Measurements from ENCODE around the gene RBM38. TPM values are rescaled to one million over a fixed set of nuclear protein-coding genes. Genes with fewer than 3 reads are reported as not detected.
A peak's percentile ranks its signal among the peaks of the same experiment; 100 is the strongest.

RBM38 gene
- total RNA-seq, 1 experiment from 2014 or later = 14.6 TPM

GRCh38 chr20:57451431-57451794 is 60.2 kb downstream of the RBM38 start:
- DNase-seq (ENCODE audit: low read depth) = no peak

DNA sequence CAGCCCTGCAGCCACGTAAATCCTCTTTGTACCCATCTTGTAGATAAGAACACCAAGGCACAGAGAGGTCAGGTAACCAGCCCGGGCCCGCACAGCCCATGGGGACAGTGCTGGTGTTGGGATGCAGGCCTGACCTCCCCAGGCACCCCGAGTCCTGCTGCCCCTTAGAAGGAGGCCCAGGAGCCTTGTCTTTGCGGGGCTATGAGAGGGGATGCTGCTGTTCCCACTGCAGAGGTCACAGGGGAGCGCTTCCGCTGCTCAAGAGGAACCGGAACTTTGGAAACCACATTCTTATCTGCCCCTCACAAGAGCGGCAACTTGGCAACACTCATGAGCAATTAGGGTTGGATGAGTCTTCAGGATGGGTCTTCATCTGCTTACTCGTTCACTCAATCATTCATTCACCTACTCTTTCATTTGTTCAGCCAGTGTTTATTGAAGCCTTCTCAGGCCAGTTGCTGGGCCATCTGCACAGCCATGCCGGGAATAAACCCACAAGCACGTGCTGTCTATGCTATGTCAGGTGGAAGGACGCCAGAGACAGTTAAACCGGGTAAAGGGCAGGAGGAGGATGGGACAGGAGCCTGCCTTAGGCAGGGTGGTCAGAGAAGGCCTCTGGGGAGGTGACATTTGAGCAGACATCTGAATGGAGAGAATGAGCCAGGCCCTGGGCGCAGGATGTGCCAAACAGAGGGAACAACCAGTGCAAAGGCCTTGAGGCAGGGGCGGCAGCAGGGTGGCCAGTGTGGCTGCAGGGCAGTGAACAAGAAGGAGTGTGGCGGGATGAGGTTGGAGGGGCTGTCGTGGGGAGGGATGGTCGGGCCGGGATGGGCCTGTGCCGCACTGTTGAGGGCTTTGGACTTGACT is 60.8 kb downstream of the RBM38 start:
- peak; percentile 41 for DNase-seq (ENCODE audit: low read depth)

DNA sequence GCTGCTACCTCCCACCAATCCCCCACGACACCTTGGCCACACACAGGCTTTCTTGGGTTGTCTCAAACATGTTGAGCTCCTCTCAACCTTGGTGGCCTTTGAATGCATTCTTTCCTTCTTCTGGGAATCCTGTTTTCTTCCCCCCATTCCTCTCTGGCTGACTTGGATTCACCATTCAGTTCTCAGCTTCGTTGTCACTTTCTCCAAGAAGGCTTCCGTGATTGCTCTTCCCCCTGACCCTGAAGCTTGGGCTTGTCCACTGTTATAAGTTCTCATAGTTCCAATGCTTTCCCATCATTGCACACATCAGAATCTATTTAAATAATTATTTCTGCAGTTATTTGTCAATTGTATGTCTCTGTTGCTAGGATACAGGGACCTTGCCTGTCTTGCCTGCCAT is 64.2 kb downstream of the RBM38 start:
- DNase-seq (ENCODE audit: low read depth) = no peak

DNA sequence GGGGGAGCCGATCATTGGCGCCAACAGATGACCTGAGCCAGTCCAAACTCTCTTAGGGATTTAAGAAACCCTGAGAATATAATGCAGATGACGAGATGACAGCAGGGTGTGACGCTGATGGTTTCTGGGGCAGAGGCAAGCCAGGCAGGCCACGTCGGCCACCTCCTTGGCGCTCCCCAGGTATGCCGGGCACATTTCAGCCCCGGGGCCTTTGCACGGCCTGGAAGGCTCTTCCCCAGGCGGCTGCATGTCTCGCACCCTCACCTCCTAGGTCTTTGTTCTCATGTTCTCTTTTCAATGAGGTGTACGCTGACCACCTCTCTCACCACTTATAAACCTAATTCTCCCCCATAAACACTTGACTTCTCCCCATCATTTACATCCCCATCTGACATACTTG is 64.9 kb downstream of the RBM38 start:
- DNase-seq (ENCODE audit: low read depth) = no peak

DNA sequence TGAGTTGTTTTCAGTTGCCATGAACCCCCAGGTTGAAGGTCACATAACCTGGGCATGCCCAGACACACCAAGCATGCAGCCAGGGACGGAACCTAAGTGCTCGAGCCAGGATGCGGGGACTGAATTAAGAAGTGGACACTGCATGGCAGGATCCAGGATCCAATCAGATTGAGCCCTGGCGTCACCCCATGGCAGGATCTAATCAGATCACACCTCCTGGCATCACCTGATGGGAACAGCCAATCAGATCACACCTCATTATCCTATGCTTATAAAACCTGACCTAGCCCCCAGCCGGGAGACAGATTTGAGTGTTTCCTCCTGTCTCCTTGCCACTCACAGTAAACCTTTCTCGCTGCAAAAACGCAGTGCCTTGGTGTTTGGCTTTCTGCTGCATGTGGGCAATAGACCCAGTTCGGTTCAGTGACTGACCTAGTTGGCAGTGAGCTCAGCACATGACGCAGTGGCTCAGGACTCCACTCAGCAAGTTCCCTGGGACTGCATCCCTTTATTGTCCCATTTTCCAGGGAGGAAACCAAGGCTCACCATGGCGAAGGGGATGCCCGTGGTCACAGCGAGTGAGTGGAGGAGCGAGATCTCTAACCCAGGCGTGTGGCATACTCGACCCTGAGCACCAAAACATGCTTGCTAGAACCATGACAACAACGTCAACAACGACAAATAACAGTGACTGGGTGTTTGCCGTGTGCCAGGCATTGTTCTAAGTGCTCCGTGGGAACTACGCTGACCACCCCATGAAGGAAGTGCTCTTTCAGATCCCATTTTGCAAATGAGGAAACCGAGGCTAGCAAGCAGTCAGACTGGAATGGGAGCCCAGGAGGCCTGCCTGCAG is 66.3 kb downstream of the RBM38 start:
- peak; percentile 15 for DNase-seq (ENCODE audit: low read depth)

GRCh38 chr20:57458400-57459160 is 67.4 kb downstream of the RBM38 start:
- DNase-seq (ENCODE audit: low read depth) = no peak

Other genes starting within 250 kb of the RBM38 start
- 11.5 and 12.7 TPM in 2 replicates for gene BMP7, start 124.8 kb upstream of the RBM38 start, total RNA-seq (2014; rRNA removed; shearing (Covaris generic))
- not detected in 2 replicates for gene SPO11, start 61.6 kb upstream of the RBM38 start, total RNA-seq (2014; rRNA removed; shearing (Covaris generic))
- gene RAE1, start 40.1 kb upstream of the RBM38 start, total RNA-seq (2014; rRNA removed; shearing (Covaris generic)) = 58.7 and 62.1 TPM in 2 replicates
- gene CTCFL, start 133.7 kb downstream of the RBM38 start, total RNA-seq (2014; rRNA removed; shearing (Covaris generic)) = 0.06 TPM in 1 of 2 replicates, not detected in the other
- not detected in 2 replicates for gene PCK1, start 169.7 kb downstream of the RBM38 start, total RNA-seq (2014; rRNA removed; shearing (Covaris generic))
- gene ZBP1, start 229.0 kb downstream of the RBM38 start, total RNA-seq (2014; rRNA removed; shearing (Covaris generic)) = 0.11 TPM in 1 of 2 replicates, not detected in the other

Data from Daoy (cell line).